ENCODE measurements around the gene CNKSR3. TPM values are rescaled to one million over a fixed set of nuclear protein-coding genes. Genes with fewer than 3 reads are reported as not detected.

CNKSR3 gene
- polyA plus RNA-seq, 1 donor from 2014 or later, result 3.0 TPM

- Histone ChIP-seq H3K9ac (ENCODE audit: low read length) (no peak overlapping the region), H3K27ac (ENCODE audit: low read length) (no peak overlapping the region), H3K27me3 (ENCODE audit: insufficient read depth, low read depth, low read length) (no peaks in the 10 kb centered on the region), H4K20me1 (ENCODE audit: insufficient read depth) (no peaks in the 10 kb centered on the region), H3K36me3 (ENCODE audit: insufficient read depth, low read length) (no peaks in the 10 kb centered on the region), H3K9me2 (ENCODE audit: insufficient read depth, low read length) (no peaks in the 10 kb centered on the region), H3K4me2 (ENCODE audit: low read length) (no peak overlapping the region), H3K79me2 (replicated peaks; ENCODE audit: insufficient read depth, low read length) (no peaks in the 10 kb centered on the region), H3F3A (ENCODE audit: insufficient read depth, low read length, poor library complexity, severe bottlenecking) (no peaks in the 10 kb centered on the region), H2AFZ (ENCODE audit: low read depth, low read length) (no peak overlapping the region), H3K4me3 (ENCODE audit: low read length) (no peak overlapping the region), H3K9me3 (ENCODE audit: low read length) (no peaks in the 10 kb centered on the region)
- TF ChIP-seq SMC3 (conservative IDR thresholded peaks at IDR 0.05; ENCODE audit: poor library complexity), result no peak
- no peak for TF ChIP-seq EP300 (conservative IDR thresholded peaks at IDR 0.05; ENCODE audit: poor library complexity, severe bottlenecking)
- TF ChIP-seq EZH2 (IDR thresholded peaks at IDR 0.05; ENCODE audit: borderline replicate concordance, insufficient read depth, low read length, poor library complexity, severe bottlenecking), result no peak
- TF ChIP-seq CTCF (IDR thresholded peaks at IDR 0.05; ENCODE audit: poor library complexity, severe bottlenecking), result no peak
- TF ChIP-seq POLR2AphosphoS5 (IDR thresholded peaks at IDR 0.05), result no peak
Measured at GRCh38 chr6:154426997-154427396, 83.5 kb downstream of the CNKSR3 start.

GRCh38 chr6:154425034-154425433 is 85.5 kb downstream of the CNKSR3 start:
- H3F3A ChIP-seq (ENCODE audit: insufficient read depth, low read length, poor library complexity, severe bottlenecking), result no peaks in the 10 kb centered on the region
- TF ChIP-seq CTCF (IDR thresholded peaks at IDR 0.05; ENCODE audit: poor library complexity, severe bottlenecking) (no peak), TAF1 (IDR thresholded peaks at IDR 0.05; ENCODE audit: low read depth) (no peak), MXI1 (conservative IDR thresholded peaks at IDR 0.05; ENCODE audit: poor library complexity, severe bottlenecking) (no peak), EP300 (conservative IDR thresholded peaks at IDR 0.05; ENCODE audit: poor library complexity, severe bottlenecking) (no peak), REST (IDR thresholded peaks at IDR 0.05; ENCODE audit: borderline replicate concordance) (no peak), RAD21 (conservative IDR thresholded peaks at IDR 0.05) (no peak), EZH2 (IDR thresholded peaks at IDR 0.05; ENCODE audit: borderline replicate concordance, insufficient read depth, low read length, poor library complexity, severe bottlenecking) (no peak), POLR2AphosphoS5 (IDR thresholded peaks at IDR 0.05) (no peak), SMC3 (conservative IDR thresholded peaks at IDR 0.05; ENCODE audit: poor library complexity) (no peak)
- H4K20me1 ChIP-seq (ENCODE audit: insufficient read depth), result no peaks in the 10 kb centered on the region
- no peak overlapping the region for H3K4me3 ChIP-seq (ENCODE audit: low read length)
- no peaks in the 10 kb centered on the region for H3K9me3 ChIP-seq (ENCODE audit: low read length)
- H3K9ac ChIP-seq (ENCODE audit: low read length), result no peak overlapping the region
- no peak overlapping the region for H2AFZ ChIP-seq (ENCODE audit: low read depth, low read length)
- H3K9me2 ChIP-seq (ENCODE audit: insufficient read depth, low read length), result no peaks in the 10 kb centered on the region
- no peaks in the 10 kb centered on the region for H3K36me3 ChIP-seq (ENCODE audit: insufficient read depth, low read length)
- no peaks in the 10 kb centered on the region for H3K27me3 ChIP-seq (ENCODE audit: insufficient read depth, low read depth, low read length)
- no peak overlapping the region for H3K4me2 ChIP-seq (ENCODE audit: low read length)
- H3K79me2 ChIP-seq (replicated peaks; ENCODE audit: insufficient read depth, low read length), result no peaks in the 10 kb centered on the region
- H3K27ac ChIP-seq (ENCODE audit: low read length), result no peak overlapping the region

Data from neural cell (in vitro differentiated cells).